ENCODE results near the gene DAGLA. TPM values are rescaled to one million over a fixed set of nuclear protein-coding genes. Genes with fewer than 3 reads are reported as not detected.
A peak's percentile ranks its signal among the peaks of the same experiment; 100 is the strongest.

Gene DAGLA
- total and polyA plus RNA-seq, 2 of the 13 experiments (the other 11 are each of a cell fraction or from before 2014, with no cell fraction given) = 2.6 to 3.9 TPM

DNA sequence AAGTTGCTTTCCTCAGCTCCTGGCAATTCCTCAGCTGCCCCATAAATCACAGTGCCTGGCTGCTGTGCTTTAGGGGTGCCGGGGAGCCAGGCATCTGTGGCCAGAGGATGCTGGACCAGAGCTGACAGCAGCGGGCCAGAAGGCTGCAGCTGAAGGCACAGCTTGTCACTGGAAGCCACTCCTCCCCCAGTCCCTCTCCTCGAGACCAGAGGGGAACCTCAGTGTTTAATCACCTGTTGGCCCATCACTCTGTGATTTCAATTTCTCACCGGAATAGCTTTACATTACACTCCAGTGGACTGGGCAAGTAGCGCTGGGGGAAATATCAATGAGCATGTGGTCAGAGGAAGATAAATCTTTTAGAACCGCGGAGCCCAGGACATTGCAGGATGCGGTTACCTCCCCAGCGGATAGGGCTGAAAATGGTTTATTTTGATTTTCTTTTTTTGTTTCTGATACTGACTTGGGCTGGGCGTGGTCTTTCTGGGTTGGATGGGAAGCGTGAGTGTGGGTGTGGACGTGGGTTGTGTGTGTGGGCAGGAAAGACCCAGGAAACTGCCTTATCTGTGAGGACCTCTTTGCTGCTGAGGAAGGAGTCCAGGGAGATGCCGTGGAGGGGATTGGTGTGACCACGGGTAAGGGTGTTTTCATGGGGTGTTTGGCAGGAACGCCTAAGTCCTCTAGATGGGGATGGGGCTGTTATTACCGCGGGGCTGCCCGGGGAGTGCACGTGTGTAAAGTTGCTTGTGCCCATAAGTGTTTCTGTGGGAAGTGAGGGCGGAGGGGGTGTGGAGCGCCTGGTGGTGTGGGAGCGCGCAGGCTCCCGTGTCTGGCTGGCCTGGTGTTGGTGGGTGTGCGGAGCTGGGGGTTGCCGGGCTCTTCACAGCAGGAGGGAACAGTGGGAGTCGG, 4.0 kb downstream of the DAGLA start:
- intact Hi-C loops (cut with micrococcal nuclease; ENCODE audit: unreplicated experiment) = loop anchor here (2.0 kb wide), 2 partner anchors 17 to 49 kb away; no protein-coding TSS in a partner anchor
- Histone ChIP-seq H3K79me2 (ENCODE audit: insufficient read depth, low read length) (peaks cover 62% of the 10 kb centered on the region), H3K4me2 (ENCODE audit: low read depth, low read length) (peak overlapping the region; percentile 100), H3K27ac (ENCODE audit: extremely low read length, insufficient read depth, low read length) (no peak overlapping the region), H3K4me1 (ENCODE audit: insufficient read depth, low read length) (peaks cover 78% of the 10 kb centered on the region), H3K36me3 (replicated peaks in 1 of 2; ENCODE audit: control insufficient read depth in 1 of 2, insufficient read depth in 2 of 2, low read length in 2 of 2) (no peaks in the 10 kb centered on the region), H3K9me3 (ENCODE audit: low read length) (no peaks in the 10 kb centered on the region), H3K4me3 (replicated peaks in 1 of 3; ENCODE audit: insufficient read depth in 1 of 3, low read depth in 2 of 3, low read length in 3 of 3) (peak overlapping the region in 2 of 3 experiments; percentile 55 to 79; a peak in 2 of 6 replicates), H3K27me3 (ENCODE audit: control insufficient read depth in 1 of 2, insufficient read depth in 2 of 2, low read length in 2 of 2) (no peaks in the 10 kb centered on the region; a peak in 1 of 5 replicates), H4K20me1 (ENCODE audit: insufficient read depth, low read length) (no peaks in the 10 kb centered on the region), H2AFZ (ENCODE audit: low read length) (no peak overlapping the region), H3K9ac (ENCODE audit: insufficient read depth, low read depth, low read length) (no peak overlapping the region; the same call in 1 of the 2 replicates)
- POLR2A ChIA-PET = interaction anchor here (0.9 to 4.0 kb wide), 8 partner anchors 9 to 73 kb away, joined by 3 to 42 read pairs (median 12); no protein-coding TSS in a partner anchor
- WGBS (ENCODE audit: low lambda C conversion rate) = 89% methylated on average over 26 of the region's 27 CpGs
- no peak for DNase-seq (ENCODE audit: low spot score)
- no peak for TF ChIP-seq TEAD2 (CRISPR knock-in tag; IDR thresholded peaks at IDR 0.05)
- no peak for TF ChIP-seq KMT2B (CRISPR knock-in tag; IDR thresholded peaks at IDR 0.05)
- TF ChIP-seq ELK4 (CRISPR knock-in tag; IDR thresholded peaks at IDR 0.05; ENCODE audit: borderline replicate concordance) = no peak
- TF ChIP-seq ZBTB38 (CRISPR knock-in tag; IDR thresholded peaks at IDR 0.05) = peak; percentile 38; the same call in 1 of the 2 replicates
- no peak for TF ChIP-seq ZNF143 (CRISPR knock-in tag; IDR thresholded peaks at IDR 0.05)
- TF ChIP-seq MAFK (conservative IDR thresholded peaks at IDR 0.05 in 1 of 2, IDR thresholded peaks at IDR 0.05 in 1 of 2; ENCODE audit: low read length in 2 of 2) = no peak
- TF ChIP-seq, protein P1, sequence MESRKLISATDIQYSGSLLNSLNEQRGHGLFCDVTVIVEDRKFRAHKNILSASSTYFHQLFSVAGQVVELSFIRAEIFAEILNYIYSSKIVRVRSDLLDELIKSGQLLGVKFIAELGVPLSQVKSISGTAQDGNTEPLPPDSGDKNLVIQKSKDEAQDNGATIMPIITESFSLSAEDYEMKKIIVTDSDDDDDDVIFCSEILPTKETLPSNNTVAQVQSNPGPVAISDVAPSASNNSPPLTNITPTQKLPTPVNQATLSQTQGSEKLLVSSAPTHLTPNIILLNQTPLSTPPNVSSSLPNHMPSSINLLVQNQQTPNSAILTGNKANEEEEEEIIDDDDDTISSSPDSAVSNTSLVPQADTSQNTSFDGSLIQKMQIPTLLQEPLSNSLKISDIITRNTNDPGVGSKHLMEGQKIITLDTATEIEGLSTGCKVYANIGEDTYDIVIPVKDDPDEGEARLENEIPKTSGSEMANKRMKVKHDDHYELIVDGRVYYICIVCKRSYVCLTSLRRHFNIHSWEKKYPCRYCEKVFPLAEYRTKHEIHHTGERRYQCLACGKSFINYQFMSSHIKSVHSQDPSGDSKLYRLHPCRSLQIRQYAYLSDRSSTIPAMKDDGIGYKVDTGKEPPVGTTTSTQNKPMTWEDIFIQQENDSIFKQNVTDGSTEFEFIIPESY (CRISPR knock-in tag; IDR thresholded peaks at IDR 0.05) = 0 out of 2 replicates have a peak, but pooled peaks have one; percentile 46
- TF ChIP-seq ZBTB37 (CRISPR knock-in tag; IDR thresholded peaks at IDR 0.05) = no peak
- TF ChIP-seq MTF1 (CRISPR knock-in tag; IDR thresholded peaks at IDR 0.05) = no peak
- TF ChIP-seq HCFC1 (IDR thresholded peaks at IDR 0.05; ENCODE audit: low read depth, low read length) = no peak
- TF ChIP-seq ZNF616 (CRISPR knock-in tag; IDR thresholded peaks at IDR 0.05; ENCODE audit: low read depth) = no peak
- TF ChIP-seq PCBP1 (IDR thresholded peaks at IDR 0.05; ENCODE audit: borderline replicate concordance, low read depth, low read length) = no peak
- TF ChIP-seq, protein P2, sequence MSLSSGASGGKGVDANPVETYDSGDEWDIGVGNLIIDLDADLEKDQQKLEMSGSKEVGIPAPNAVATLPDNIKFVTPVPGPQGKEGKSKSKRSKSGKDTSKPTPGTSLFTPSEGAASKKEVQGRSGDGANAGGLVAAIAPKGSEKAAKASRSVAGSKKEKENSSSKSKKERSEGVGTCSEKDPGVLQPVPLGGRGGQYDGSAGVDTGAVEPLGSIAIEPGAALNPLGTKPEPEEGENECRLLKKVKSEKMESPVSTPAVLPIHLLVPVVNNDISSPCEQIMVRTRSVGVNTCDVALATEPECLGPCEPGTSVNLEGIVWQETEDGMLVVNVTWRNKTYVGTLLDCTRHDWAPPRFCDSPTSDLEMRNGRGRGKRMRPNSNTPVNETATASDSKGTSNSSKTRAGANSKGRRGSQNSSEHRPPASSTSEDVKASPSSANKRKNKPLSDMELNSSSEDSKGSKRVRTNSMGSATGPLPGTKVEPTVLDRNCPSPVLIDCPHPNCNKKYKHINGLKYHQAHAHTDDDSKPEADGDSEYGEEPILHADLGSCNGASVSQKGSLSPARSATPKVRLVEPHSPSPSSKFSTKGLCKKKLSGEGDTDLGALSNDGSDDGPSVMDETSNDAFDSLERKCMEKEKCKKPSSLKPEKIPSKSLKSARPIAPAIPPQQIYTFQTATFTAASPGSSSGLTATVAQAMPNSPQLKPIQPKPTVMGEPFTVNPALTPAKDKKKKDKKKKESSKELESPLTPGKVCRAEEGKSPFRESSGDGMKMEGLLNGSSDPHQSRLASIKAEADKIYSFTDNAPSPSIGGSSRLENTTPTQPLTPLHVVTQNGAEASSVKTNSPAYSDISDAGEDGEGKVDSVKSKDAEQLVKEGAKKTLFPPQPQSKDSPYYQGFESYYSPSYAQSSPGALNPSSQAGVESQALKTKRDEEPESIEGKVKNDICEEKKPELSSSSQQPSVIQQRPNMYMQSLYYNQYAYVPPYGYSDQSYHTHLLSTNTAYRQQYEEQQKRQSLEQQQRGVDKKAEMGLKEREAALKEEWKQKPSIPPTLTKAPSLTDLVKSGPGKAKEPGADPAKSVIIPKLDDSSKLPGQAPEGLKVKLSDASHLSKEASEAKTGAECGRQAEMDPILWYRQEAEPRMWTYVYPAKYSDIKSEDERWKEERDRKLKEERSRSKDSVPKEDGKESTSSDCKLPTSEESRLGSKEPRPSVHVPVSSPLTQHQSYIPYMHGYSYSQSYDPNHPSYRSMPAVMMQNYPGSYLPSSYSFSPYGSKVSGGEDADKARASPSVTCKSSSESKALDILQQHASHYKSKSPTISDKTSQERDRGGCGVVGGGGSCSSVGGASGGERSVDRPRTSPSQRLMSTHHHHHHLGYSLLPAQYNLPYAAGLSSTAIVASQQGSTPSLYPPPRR (CRISPR knock-in tag; IDR thresholded peaks at IDR 0.05; ENCODE audit: borderline replicate concordance) = no peak
- no TSS peak for BruUV-seq (replicated peaks)
- in situ Hi-C loops (cut with HindIII; ENCODE audit: extremely low pct_ligation_motif_present, low pct_unique_long_range_greater_than_20kb) = loop anchor here (5.0 kb wide), 1 partner anchor 48 kb away; no protein-coding TSS in a partner anchor
- ATAC-seq = no peak
- no peak for FAIRE-seq
- CTCF ChIA-PET (ENCODE audit: low intra/inter-chr PET ratio, low total read pairs) = no interaction called here
